Activated CD4-positive, alpha-beta memory T cell treated with anti-CD3 and anti-CD28 coated beads, Interleukin-2, amount 10 ng/mL, durations not matched to agents 7 days and 5 days (primary cell): Measurements from ENCODE around the gene ANAPC15. TPM values are rescaled to one million over a fixed set of nuclear protein-coding genes. Genes with fewer than 3 reads are reported as not detected.
"Not testable (repeated sequence)": the region's sequence is repeated elsewhere in the genome, so short reads cannot be mapped to it uniquely, and the experiment has no call there.

Experiments used
- CTCF ChIA-PET: fragments of 350-600 bp; sonication (Branson Sonifier 250); formaldehyde crosslinking; loops from one replicate; lab custom pipeline; 2021; ENCODE audit warnings: antibody characterized with exemption, inconsistent platforms; lab: Charles Lee
- POLR2A ChIA-PET: fragments of 350-600 bp; sonication (Branson Sonifier 250); formaldehyde crosslinking; loops from one replicate; lab custom pipeline; 2021; ENCODE audit warnings: antibody characterized with exemption; lab: Charles Lee
- DNase-seq: peaks from one replicate; pipeline ENCODE4 v3.0.0-alpha.2; 2020
- H3K27ac Mint-ChIP-seq: one replicate; pipeline ENCODE4 v1.8.0; 2021; ENCODE audit warnings: mild to moderate bottlenecking, mixed read lengths
- H3K27me3 Mint-ChIP-seq: one replicate; pipeline ENCODE4 v1.8.0; 2021; ENCODE audit warnings: mixed read lengths
- H3K36me3 Mint-ChIP-seq: one replicate; pipeline ENCODE4 v1.8.0; 2021; ENCODE audit warnings: low read depth, mixed read lengths
- H3K4me1 Mint-ChIP-seq: one replicate; pipeline ENCODE4 v1.8.0; 2021; ENCODE audit warnings: mixed read lengths
- H3K4me3 Mint-ChIP-seq: one replicate; pipeline ENCODE4 v1.8.0; 2021; ENCODE audit warnings: mild to moderate bottlenecking, mixed read lengths
- H3K9me3 Mint-ChIP-seq: one replicate; pipeline ENCODE4 v1.8.0; 2021; ENCODE audit warnings: mixed read lengths
- total RNA-seq, 2 experiments: library from RNA; stranded (reverse); gene quantifications; one replicate each; pipeline ENCODE4 v1.2.3, GENCODE V29; 2021

ANAPC15 gene
- total RNA-seq: 10 to 100 TPM; 53.0 to 58.7 TPM

GRCh38 chr11:72112143-72112977, at the start of gene ANAPC15:
TSS of gene ANAPC15 (minus strand) at chr11:72112695. CDS start at chr11:72111276, 1,419 bp downstream.
- Mint-ChIP-seq H3K27me3 (no peaks in the 10 kb centered on the region), H3K4me1 (peaks cover 22% of the 10 kb centered on the region), H3K4me3 (peak within 1 kb of the TSS; percentile 80), H3K27ac (peak within 1 kb of the TSS; percentile 92), H3K36me3 (peaks cover 11% of the 10 kb centered on the region), H3K9me3 (no peaks in the 10 kb centered on the region)
- peak; percentile 99 for DNase-seq
- ChIA-PET POLR2A (interaction anchor here (0.6 to 5.5 kb wide), 20 partner anchors 10 to 322 kb away, joined by 3 to 88 read pairs (median 6); partner anchors contain the start of genes CLPB, FOLR3, INPPL1 and LAMTOR1), CTCF (interaction anchor here (0.6 to 2.0 kb wide), 8 partner anchors 10 to 319 kb away, joined by 3 to 8 read pairs (median 3); no protein-coding TSS in a partner anchor)

- no peaks in the 10 kb centered on the region for H3K36me3 Mint-ChIP-seq
- ChIA-PET CTCF (interaction anchor here (1.1 to 2.6 kb wide), 2 partner anchors 16 to 23 kb away, joined by 3 to 14 read pairs; no protein-coding TSS in a partner anchor), POLR2A (no interaction called here)
- H3K4me1 Mint-ChIP-seq: no peaks in the 10 kb centered on the region
- no peaks in the 10 kb centered on the region for H3K9me3 Mint-ChIP-seq
- no peak overlapping the region for H3K27ac Mint-ChIP-seq
- H3K4me3 Mint-ChIP-seq: no peak overlapping the region
- peaks cover 23% of the 10 kb centered on the region for H3K27me3 Mint-ChIP-seq
- DNase-seq: no peak
Observed at GRCh38 chr11:72160319-72160718, 47.8 kb upstream of the ANAPC15 start.

DNA sequence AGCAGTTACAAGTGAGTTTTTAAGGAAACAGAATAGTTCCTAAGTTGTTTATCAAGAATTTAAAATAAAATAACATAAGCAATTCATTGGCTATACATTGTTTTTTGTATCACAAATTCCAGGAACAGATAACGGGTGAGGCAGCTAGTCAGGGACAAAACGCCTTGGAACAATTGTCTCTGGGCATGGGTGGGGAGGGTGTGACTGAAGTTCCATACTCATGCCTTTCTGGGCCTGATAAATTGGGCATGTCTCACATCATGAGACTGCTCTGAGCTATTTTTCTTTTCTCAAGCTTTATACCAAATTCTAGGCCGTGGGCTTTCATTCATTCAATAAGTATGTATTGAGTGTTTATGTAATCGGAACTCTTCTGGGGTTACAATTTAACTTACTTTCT, 44.6 kb upstream of the ANAPC15 start:
- CTCF ChIA-PET: interaction anchor here (1.4 to 2.0 kb wide), 2 partner anchors 12 to 26 kb away, joined by 4 to 6 read pairs; no protein-coding TSS in a partner anchor
- no peaks in the 10 kb centered on the region for H3K4me1 Mint-ChIP-seq
- H3K27ac Mint-ChIP-seq: no peak overlapping the region
- POLR2A ChIA-PET: no interaction called here
- H3K4me3 Mint-ChIP-seq: no peak overlapping the region
- H3K36me3 Mint-ChIP-seq: no peaks in the 10 kb centered on the region
- peaks cover 31% of the 10 kb centered on the region for H3K27me3 Mint-ChIP-seq
- no peak for DNase-seq
- no peaks in the 10 kb centered on the region for H3K9me3 Mint-ChIP-seq

- no peaks in the 10 kb centered on the region for H3K4me1 Mint-ChIP-seq
- CTCF ChIA-PET: no interaction called here
- H3K36me3 Mint-ChIP-seq: no peaks in the 10 kb centered on the region
- POLR2A ChIA-PET: no interaction called here
- no peak for DNase-seq
- peaks cover 32% of the 10 kb centered on the region for H3K27me3 Mint-ChIP-seq
- H3K27ac Mint-ChIP-seq: no peak overlapping the region
- no peak overlapping the region for H3K4me3 Mint-ChIP-seq
- H3K9me3 Mint-ChIP-seq: no peaks in the 10 kb centered on the region
Observed at GRCh38 chr11:72155751-72156150, 43.3 kb upstream of the ANAPC15 start.

- CTCF ChIA-PET: interaction anchor here (3.6 kb wide), 1 partner anchor 10 kb away, joined by 23 read pairs; no protein-coding TSS in a partner anchor
- Mint-ChIP-seq H3K27ac (no peak overlapping the region), H3K27me3 (peaks cover 26% of the 10 kb centered on the region), H3K36me3 (no peaks in the 10 kb centered on the region), H3K4me3 (no peak overlapping the region), H3K9me3 (no peaks in the 10 kb centered on the region), H3K4me1 (no peaks in the 10 kb centered on the region)
- DNase-seq: no peak
- POLR2A ChIA-PET: no interaction called here
Observed at GRCh38 chr11:72154816-72155215, 42.3 kb upstream of the ANAPC15 start.

DNA sequence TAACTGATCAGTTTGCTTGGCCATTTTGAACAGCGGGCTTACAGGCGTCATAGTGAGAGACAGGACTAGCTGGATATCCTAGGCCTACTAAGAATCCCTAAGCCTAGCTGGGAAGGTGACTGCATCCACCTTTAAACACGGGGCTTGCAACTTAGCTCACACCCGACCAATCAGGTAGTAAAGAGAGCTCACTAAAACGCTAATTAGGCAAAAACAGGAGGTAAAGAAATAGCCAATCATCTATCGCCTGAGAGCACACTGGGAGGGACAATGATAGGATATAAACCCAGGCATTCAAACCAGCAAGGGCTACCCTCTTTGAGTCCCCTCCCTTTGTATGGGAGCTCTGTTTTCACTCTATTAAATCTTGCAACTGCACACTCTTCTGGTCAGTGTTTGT, 41.4 kb upstream of the ANAPC15 start:
- POLR2A ChIA-PET, H3K36me3 Mint-ChIP-seq, DNase-seq, H3K4me1 Mint-ChIP-seq, H3K4me3 Mint-ChIP-seq, H3K27ac Mint-ChIP-seq, H3K9me3 Mint-ChIP-seq: not testable (repeated sequence)
- CTCF ChIA-PET: interaction anchor here (3.6 kb wide), 1 partner anchor 9 kb away, joined by 23 read pairs; no protein-coding TSS in a partner anchor
- H3K27me3 Mint-ChIP-seq: peaks cover 18% of the 10 kb centered on the region

- Mint-ChIP-seq H3K4me1 (no peaks in the 10 kb centered on the region), H3K27ac (no peak overlapping the region), H3K4me3 (no peak overlapping the region), H3K36me3 (no peaks in the 10 kb centered on the region), H3K27me3 (peaks cover 19% of the 10 kb centered on the region), H3K9me3 (no peaks in the 10 kb centered on the region)
- ChIA-PET CTCF (interaction anchor here (1.0 kb wide), 1 partner anchor 87 kb away, joined by 3 read pairs; no protein-coding TSS in a partner anchor), POLR2A (no interaction called here)
- DNase-seq: no peak
Observed at GRCh38 chr11:72150882-72151281, 38.4 kb upstream of the ANAPC15 start.

DNA sequence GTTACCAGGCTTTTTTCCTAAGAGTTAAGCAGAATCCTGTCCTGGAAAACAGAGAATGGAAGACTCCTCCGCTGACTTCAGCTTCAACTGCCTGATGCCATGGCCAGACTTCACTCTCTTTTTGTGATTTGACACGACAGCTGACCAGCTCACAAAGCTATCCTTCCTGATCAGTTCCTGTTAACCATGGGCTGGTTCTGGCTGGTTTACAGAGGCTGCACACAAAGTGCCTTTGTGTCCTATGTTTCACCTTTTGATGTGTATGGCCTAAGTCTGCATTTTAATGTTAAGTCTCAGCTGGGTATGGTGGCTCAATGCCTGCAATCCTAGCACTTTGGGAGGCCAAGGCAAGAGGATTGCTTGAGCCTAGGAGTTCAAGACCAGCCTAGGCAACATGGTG, 34.1 kb upstream of the ANAPC15 start:
- Mint-ChIP-seq H3K9me3 (no peaks in the 10 kb centered on the region), H3K4me3 (no peak overlapping the region), H3K27me3 (peaks cover 16% of the 10 kb centered on the region), H3K4me1 (peaks cover 10% of the 10 kb centered on the region), H3K36me3 (no peaks in the 10 kb centered on the region), H3K27ac (no peak overlapping the region)
- ChIA-PET POLR2A (no interaction called here), CTCF (interaction anchor here (3.7 kb wide), 1 partner anchor 169 kb away, joined by 26 read pairs; no protein-coding TSS in a partner anchor)
- no peak for DNase-seq

- POLR2A ChIA-PET: interaction anchor here (1.6 kb wide), 1 partner anchor 43 kb away, joined by 10 read pairs; the partner anchor contains the start of gene LAMTOR1
Observed at GRCh38 chr11:72144807-72145565, 32.5 kb upstream of the ANAPC15 start.

GRCh38 chr11:72142543-72142942, 30.0 kb upstream of the ANAPC15 start:
- H3K9me3 Mint-ChIP-seq, DNase-seq, H3K27ac Mint-ChIP-seq, H3K4me3 Mint-ChIP-seq, H3K36me3 Mint-ChIP-seq, POLR2A ChIA-PET: not testable (repeated sequence)
- CTCF ChIA-PET: interaction anchor here (1.8 to 3.2 kb wide), 5 partner anchors 35 to 117 kb away, joined by 4 to 74 read pairs (median 9); no protein-coding TSS in a partner anchor
- peaks cover 28% of the 10 kb centered on the region for H3K4me1 Mint-ChIP-seq
- peaks cover 15% of the 10 kb centered on the region for H3K27me3 Mint-ChIP-seq

More at GRCh38 chr11:72144807-72145565, 32.5 kb upstream of the ANAPC15 start:
- DNase-seq: no peak
- Mint-ChIP-seq H3K9me3 (no peaks in the 10 kb centered on the region), H3K27ac (no peak overlapping the region), H3K4me1 (peaks cover 25% of the 10 kb centered on the region), H3K27me3 (peaks cover 14% of the 10 kb centered on the region), H3K36me3 (no peaks in the 10 kb centered on the region), H3K4me3 (no peak overlapping the region)
- CTCF ChIA-PET: interaction anchor here (0.5 to 3.7 kb wide), 30 partner anchors 8 to 199 kb away, joined by 3 to 74 read pairs (median 6); partner anchors contain the start of genes FOLR3 and IL18BP

DNA sequence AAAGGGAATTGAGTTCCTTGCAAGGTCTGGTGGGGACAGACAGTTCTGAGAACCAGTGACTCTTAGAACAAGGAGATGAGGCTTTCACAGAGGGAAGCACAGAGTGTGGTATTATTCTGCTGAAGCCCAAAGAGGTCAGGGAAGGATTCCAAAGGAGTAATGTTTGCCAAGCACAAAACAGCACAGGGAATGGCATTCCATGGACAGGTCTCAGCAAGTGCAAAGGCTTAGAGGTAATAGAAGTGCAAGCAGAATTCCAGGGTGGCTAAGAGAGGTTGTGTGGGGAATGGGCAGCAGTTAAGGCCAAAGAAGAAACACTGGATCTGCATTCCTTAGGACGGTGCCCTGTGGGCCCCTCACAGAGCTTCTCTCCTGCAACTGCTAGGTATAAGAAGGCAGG, 29.6 kb upstream of the ANAPC15 start:
- H3K27me3 Mint-ChIP-seq: peaks cover 15% of the 10 kb centered on the region
- not testable (repeated sequence) for H3K4me3 Mint-ChIP-seq, H3K27ac Mint-ChIP-seq, H3K9me3 Mint-ChIP-seq, DNase-seq, H3K36me3 Mint-ChIP-seq
- ChIA-PET POLR2A (interaction anchor here (2.0 kb wide), 1 partner anchor 29 kb away, joined by 5 read pairs; the partner anchor contains the start of gene ANAPC15), CTCF (interaction anchor here (1.3 kb wide), 1 partner anchor 117 kb away, joined by 7 read pairs; no protein-coding TSS in a partner anchor)
- H3K4me1 Mint-ChIP-seq: peaks cover 28% of the 10 kb centered on the region

DNA sequence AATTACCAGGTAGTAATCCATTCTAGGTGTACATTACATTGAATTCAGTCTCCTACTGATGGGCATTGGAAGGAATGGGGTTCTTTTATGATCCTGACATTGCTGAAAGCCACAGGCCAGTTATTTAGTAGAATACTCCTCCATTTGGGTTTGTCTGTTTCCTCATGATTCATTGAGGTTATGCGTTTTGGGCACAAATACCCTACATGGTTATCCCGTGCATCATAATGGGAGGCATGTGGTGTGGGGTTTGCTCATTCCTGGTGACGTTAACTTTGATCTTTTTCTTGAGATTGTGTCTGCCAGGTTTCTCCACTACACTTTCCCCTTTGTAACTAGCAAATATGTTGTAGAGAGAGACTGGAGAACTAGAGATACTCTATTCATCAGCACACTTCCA, 28.6 kb upstream of the ANAPC15 start:
- ChIA-PET POLR2A (interaction anchor here (1.2 to 2.0 kb wide), 2 partner anchors 28 to 30 kb away, joined by 4 to 5 read pairs; partner anchors contain the start of gene ANAPC15), CTCF (interaction anchor here (1.1 to 1.3 kb wide), 3 partner anchors 29 to 116 kb away, joined by 3 to 7 read pairs (median 4); partner anchors contain the start of gene ANAPC15)
- Mint-ChIP-seq H3K4me3 (no peak overlapping the region), H3K27me3 (peaks cover 15% of the 10 kb centered on the region), H3K36me3 (peaks cover 4% of the 10 kb centered on the region), H3K27ac (peak overlapping the region; percentile 73), H3K9me3 (peaks cover 5% of the 10 kb centered on the region), H3K4me1 (peaks cover 30% of the 10 kb centered on the region)
- peak; percentile 52 for DNase-seq
